Right cardiac atrium (tissue), 5 donors: ENCODE data around the gene AMOTL2. TPM values are rescaled to one million over a fixed set of nuclear protein-coding genes. Genes with fewer than 3 reads are reported as not detected.

Experiments
- ATAC-seq, 2 donors: fragments of 200-7000 bp; cut with Tn5 transposase; one replicate each; pipeline versions ENCODE4 v1.8.0 to v1.9.1; 2020; ENCODE audit warnings: moderate library complexity in 2 of 2, mild to moderate bottlenecking in 1 of 2
- DNase-seq, 3 donors: peaks; one replicate each; pipeline ENCODE4 v3.0.0-alpha.2; 2020
- H3K27ac ChIP-seq: one replicate; pipeline ENCODE4 v1.5.1; 2013; ENCODE audit warnings: mild to moderate bottlenecking, low read length, control low read depth, moderate library complexity
- H3K27me3 ChIP-seq: one replicate; pipeline ENCODE4 v1.6.1; 2013; ENCODE audit not compliant: control insufficient read depth, insufficient read depth
- H3K4me1 ChIP-seq: one replicate; pipeline ENCODE4 v1.6.1; 2013; ENCODE audit warnings: low read length; ENCODE audit not compliant: control insufficient read depth, insufficient read depth
- H3K4me3 ChIP-seq: one replicate; pipeline ENCODE4 v1.5.1; 2013; ENCODE audit warnings: low read length, control low read depth
- H3K9me3 ChIP-seq: one replicate; pipeline ENCODE4 v1.6.1; 2013; ENCODE audit warnings: low read length; ENCODE audit not compliant: control insufficient read depth
- WGBS: extraction: QIAGEN DNeasy Blood & Tissue Kit; methylation state at CpG from one replicate; pipeline ENCODE4 v1.1.7; 2013; 5-methylcytosine and 5-hydroxymethylcytosine counted together
- intact Hi-C, 4 donors: fragments of 100-400 bp; cut with DNase I; formaldehyde crosslinking; loops; one replicate each; pipeline versions ENCODE4 v1.11.0 to v1.14.0; 2022 to 2023
- microRNA-seq, 2 donors: library from miRNA; unstranded; fragments of <30 nt; microRNA quantifications; one replicate each; pipeline ENCODE4 v1.2.0, GENCODE V29; 2020 to 2021
- polyA plus RNA-seq: library from polyadenylated mRNA; stranded (reverse); fragments of 200-250 nt; gene quantifications from one replicate; pipeline ENCODE4 v1.2.3, GENCODE V29; 2013
- total RNA-seq, 4 donors: library from RNA; stranded (reverse); fragmentation: NEBNext Ultra II Directional; extraction: Animal tissue kit (Norgen Biotek cat#: 25700); gene quantifications; one replicate each; pipeline ENCODE4 v1.2.1, GENCODE V29; 2021
- donor health status: healthy with polysubstance abuse.
- donor health status: DM: no; HTN: yes; CAD: no.
- donor health status: DM: no; HTN: no; CAD: no.
- donor health status: DM: no; HTN: yes; CAD: no; lungs with severe emphysema.
- donor health status: DM: yes; HTN: yes; CAD: no.

Gene AMOTL2
- total and polyA plus RNA-seq, 5 donors = 22.9 to 57.6 (median 45.1) TPM

DNA sequence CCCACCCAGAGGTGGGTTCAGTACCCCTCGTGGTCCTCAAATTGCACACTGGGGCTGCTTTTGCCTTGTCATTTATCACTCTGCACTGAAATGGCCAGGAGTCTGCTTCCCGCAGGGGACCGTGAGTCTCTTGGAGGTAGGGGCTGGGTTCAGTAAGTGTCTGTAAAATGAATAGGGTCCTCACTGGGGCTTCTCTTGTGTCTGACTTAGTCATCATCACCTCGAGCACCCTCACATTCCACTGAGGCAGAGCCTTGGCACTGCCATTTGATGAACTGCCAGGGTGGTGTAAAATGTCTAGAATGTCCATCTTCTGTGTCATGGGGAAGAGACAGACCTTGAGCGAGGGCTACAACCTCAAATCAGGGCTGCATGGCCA lies 62.6 kb downstream of the AMOTL2 start:
- Histone ChIP-seq H3K27me3 (no peaks in the 10 kb centered on the region), H3K4me3 (no peak overlapping the region), H3K4me1 (peaks cover 22% of the 10 kb centered on the region), H3K9me3 (no peaks in the 10 kb centered on the region), H3K27ac (peak overlapping the region; percentile 60)
- DNase-seq (no peak), ATAC-seq (no peak)
- whole genome bisulfite sequencing = 71% methylated on average over 5 of the region's 5 CpGs
- intact Hi-C loops = loop anchor here (2.0 to 5.0 kb wide), 4 partner anchors 61 to 161 kb away; partner anchors contain the start of gene AMOTL2 (in 3 of the 4)

DNA sequence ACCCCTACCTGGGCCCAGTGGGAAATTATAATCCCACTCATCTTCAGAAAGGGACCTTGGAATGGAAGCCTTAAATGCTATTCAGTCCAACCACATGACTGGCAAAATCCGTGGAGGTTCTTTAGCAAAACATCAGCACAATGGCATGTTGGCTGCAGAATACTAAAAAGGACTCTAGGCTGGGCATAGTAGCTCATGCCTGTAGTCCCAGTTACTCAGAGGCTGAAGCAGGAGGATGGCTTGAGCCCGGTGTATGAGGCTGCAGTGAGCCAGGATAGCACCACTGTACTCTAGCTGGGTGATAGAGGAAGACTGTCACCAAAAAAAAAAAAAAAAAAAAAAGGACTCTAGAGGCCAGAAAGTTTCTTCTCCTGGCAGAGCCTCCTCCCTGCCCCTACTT lies 63.0 kb downstream of the AMOTL2 start:
- no peak for ATAC-seq
- Histone ChIP-seq H3K9me3 (no peaks in the 10 kb centered on the region), H3K4me3 (no peak overlapping the region), H3K27ac (peak overlapping the region; percentile 60), H3K4me1 (peaks cover 22% of the 10 kb centered on the region), H3K27me3 (no peaks in the 10 kb centered on the region)
- intact Hi-C loops = loop anchor here in 2 of 4 donors (5.0 kb wide), 3 partner anchors 61 to 161 kb away; partner anchors contain the start of gene AMOTL2 (in 1 of the 2)
- DNase-seq = no peak
- 30% methylated on average over 2 of the region's 2 CpGs for WGBS

DNA sequence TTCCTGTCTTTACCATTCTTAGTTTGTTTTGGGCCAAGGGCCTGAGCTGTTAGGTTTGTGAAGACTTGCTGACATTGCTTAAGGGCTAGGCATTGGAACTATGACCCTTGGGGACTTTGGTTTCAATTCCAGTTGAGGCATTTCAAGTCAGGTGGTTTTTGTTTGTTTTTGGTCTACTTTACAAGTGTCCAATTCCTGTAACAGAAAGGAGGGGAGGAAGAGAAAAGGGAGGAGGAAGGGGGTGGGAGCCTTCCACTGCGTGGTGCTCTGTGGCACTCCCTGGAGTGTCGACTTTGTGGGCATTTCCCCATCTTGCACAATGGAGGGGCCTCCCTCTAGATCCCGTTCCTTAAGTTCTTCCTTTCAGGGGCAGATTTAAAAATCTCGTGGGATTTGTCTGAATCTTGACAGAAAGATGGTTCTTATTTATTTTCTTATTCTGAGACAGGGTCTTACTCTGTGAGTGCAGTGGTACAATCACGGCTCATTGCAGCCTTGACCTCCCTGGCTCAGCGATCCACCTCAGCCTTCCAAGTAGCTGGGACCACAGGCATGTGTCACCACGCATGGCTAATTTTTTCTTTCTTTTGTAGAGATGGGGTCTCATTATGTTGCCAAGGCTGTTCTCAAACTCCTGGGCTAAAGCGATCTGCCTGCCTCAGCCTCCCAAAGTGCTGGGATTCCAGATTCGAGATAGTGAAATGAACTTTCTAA lies 64.1 kb downstream of the AMOTL2 start:
- intact Hi-C loops = loop anchor here (2.0 to 5.0 kb wide), 5 partner anchors 62 to 167 kb away; partner anchors contain the start of gene AMOTL2 (in 1 of the 4)
- ATAC-seq = no peak
- H3K4me3 ChIP-seq = no peak overlapping the region
- WGBS = 70% methylated on average over 9 of the region's 9 CpGs
- no peaks in the 10 kb centered on the region for H3K9me3 ChIP-seq
- H3K27ac ChIP-seq = no peak overlapping the region
- DNase-seq = no peak
- peaks cover 17% of the 10 kb centered on the region for H3K4me1 ChIP-seq
- H3K27me3 ChIP-seq = no peaks in the 10 kb centered on the region

DNA sequence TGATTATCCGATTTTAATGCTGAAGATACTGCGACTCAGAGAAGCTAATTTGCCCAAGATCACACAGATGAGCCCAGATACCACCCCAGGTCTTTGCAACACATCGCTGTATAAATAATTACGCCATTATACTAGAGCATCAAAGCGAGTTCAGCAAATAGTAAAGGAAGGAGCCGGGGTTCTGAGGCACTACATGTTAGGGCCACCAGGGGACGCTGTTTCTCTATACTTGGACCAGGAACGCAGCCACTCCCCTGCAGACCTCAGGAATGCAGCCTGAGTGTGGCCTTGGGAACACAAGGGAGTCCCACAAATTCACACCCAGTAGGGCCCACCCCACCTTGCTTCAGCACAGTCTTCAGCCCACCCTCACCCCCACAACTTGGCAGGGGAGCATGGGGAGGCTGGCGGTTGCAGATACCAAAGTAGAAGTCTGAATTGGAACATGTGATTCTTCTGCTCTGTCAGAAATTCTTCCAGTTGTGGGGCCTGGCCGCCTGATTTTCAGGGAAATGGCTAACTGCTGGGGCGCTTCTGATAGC lies 65.8 kb downstream of the AMOTL2 start:
- ATAC-seq (peak; percentile 79 to 82), DNase-seq (peak; percentile 83 to 92 (median 89))
- intact Hi-C loops = loop anchor here in 3 of 4 donors (2.0 kb wide), 2 partner anchors 164 to 168 kb away; no protein-coding TSS in a partner anchor
- Histone ChIP-seq H3K4me3 (no peak overlapping the region), H3K4me1 (peaks cover 7% of the 10 kb centered on the region), H3K27ac (peak overlapping the region; percentile 66), H3K27me3 (no peaks in the 10 kb centered on the region), H3K9me3 (no peaks in the 10 kb centered on the region)
- WGBS = 7% methylated on average over 11 of the region's 11 CpGs

DNA sequence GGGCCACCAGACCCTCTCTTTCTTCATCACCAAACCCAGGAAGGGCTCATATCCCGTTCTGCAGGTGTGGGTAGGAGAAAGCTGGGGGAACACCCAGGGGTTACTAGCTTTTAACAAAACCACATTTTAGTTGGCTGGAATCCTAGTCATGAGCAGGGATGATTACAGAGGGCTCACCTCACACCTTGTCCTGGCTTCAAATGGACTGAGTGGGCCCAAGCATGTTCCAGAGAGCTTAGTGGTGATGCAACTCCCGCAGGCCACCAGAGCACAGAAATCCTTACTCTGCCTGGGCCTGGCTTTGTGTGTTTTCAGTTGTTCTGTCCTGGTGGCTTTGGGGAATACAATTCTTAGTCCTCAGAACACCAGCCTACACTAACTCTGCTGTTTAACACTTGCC lies 66.8 kb downstream of the AMOTL2 start:
- Histone ChIP-seq H3K27me3 (no peaks in the 10 kb centered on the region), H3K9me3 (no peaks in the 10 kb centered on the region), H3K4me3 (no peak overlapping the region), H3K27ac (no peak overlapping the region), H3K4me1 (peaks cover 7% of the 10 kb centered on the region)
- intact Hi-C loops = no loop called here
- ATAC-seq (no peak), DNase-seq (no peak)
- 57% methylated on average over 2 of the region's 2 CpGs for WGBS

DNA sequence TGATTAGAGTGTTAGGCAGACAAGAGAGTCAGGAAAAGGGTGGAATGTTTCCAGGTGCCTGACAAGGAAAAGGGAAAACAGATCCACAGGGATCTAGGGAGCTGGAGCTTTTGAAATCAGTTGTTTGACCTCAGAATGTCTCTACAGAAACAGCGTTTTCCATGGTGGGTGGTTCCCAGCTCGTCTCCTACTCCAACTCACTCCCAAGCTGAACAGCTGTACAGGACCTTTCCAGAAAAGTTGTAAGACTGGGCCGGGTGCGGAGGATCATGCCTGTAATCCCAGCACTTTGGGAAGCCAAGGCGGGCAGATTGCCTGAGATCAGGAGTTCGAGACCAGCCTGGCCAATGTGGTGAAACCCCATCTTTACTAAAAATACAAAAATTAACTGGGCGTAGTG lies 67.9 kb downstream of the AMOTL2 start:
- Histone ChIP-seq H3K4me1 (peaks cover 3% of the 10 kb centered on the region), H3K9me3 (no peaks in the 10 kb centered on the region), H3K4me3 (no peak overlapping the region), H3K27ac (no peak overlapping the region), H3K27me3 (no peaks in the 10 kb centered on the region)
- WGBS = 71% methylated on average over 7 of the region's 7 CpGs
- intact Hi-C loops = no loop called here
- ATAC-seq (no peak), DNase-seq (no peak)

Small RNAs within 50 kb of the gene (microRNA-seq; reads per million reads assigned to microRNA genes)
- 0.54 to 0.84 reads per million in 2 donors for gene MIR6827

Other genes starting within 250 kb of the AMOTL2 start
- 10 to 100 TPM; 48.3 to 57.3 (median 52.7) TPM for gene RYK, start 123.6 kb downstream of the AMOTL2 start, total RNA-seq
- 30.9 TPM for gene RYK, start 123.6 kb downstream of the AMOTL2 start, polyA plus RNA-seq
- gene ANAPC13, start 111.5 kb upstream of the AMOTL2 start, total RNA-seq = 10 to 100 TPM; 75.6 to 95.8 (median 81.3) TPM
- gene ANAPC13, start 111.5 kb upstream of the AMOTL2 start, polyA plus RNA-seq = 87.7 TPM
- gene CEP63, start 111.6 kb upstream of the AMOTL2 start, total RNA-seq = 10 to 100 TPM; 31.3 to 41.6 (median 39.4) TPM
- gene CEP63, start 111.6 kb upstream of the AMOTL2 start, polyA plus RNA-seq = 34.6 TPM